ENCODE measurements around the gene CMTR1.

DNA sequence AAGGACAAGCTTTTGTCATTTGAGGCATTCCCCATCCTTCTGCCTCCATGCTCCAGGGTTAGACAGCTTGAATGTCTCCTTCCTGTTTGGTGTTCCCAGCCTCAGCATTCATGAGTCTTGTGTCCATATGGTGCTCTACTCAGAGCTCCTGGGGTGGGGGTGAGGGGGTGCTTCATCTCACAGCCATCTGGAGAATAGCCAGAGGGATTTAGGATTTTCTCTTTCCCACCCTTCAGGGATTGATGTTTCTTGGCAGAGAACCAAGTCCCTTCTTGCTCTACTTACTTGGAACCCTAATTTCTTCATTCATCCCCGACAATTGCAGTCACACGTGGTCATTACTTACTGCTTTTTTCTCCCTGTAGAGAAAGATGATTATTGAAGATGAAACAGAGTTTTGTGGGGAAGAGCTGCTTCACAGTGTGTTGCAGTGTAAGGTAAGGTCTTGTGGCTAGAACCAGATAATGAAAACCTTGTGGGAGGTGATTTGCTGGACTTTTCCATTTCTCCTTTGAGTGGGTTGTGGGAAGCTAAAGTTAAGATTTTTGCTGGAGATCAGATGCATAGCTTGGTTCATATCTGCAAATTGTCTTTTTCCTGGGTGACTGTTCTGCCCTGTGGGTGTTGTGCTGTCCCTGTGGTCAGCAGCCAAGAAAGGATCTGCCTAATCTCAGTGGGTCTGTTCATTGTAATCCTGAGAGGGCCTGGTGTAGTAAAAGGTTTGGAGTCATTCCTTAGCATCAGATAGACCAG, 18.6 kb downstream of the CMTR1 start:
- TF ChIP-seq, protein P1, sequence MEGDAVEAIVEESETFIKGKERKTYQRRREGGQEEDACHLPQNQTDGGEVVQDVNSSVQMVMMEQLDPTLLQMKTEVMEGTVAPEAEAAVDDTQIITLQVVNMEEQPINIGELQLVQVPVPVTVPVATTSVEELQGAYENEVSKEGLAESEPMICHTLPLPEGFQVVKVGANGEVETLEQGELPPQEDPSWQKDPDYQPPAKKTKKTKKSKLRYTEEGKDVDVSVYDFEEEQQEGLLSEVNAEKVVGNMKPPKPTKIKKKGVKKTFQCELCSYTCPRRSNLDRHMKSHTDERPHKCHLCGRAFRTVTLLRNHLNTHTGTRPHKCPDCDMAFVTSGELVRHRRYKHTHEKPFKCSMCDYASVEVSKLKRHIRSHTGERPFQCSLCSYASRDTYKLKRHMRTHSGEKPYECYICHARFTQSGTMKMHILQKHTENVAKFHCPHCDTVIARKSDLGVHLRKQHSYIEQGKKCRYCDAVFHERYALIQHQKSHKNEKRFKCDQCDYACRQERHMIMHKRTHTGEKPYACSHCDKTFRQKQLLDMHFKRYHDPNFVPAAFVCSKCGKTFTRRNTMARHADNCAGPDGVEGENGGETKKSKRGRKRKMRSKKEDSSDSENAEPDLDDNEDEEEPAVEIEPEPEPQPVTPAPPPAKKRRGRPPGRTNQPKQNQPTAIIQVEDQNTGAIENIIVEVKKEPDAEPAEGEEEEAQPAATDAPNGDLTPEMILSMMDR (conservative IDR thresholded peaks at IDR 0.05; ENCODE audit: low read depth, low read length), result no peak
- TF ChIP-seq EZH2 (IDR thresholded peaks at IDR 0.05; ENCODE audit: borderline replicate concordance, low read depth, low read length, poor library complexity, severe bottlenecking), result no peak

Data from A673 (cell line).